ENCODE results near the gene HIBADH.

- TF ChIP-seq ZFX (IDR thresholded peaks at IDR 0.05; ENCODE audit: borderline replicate concordance) = no peak
- no peak for TF ChIP-seq CTCF (IDR thresholded peaks at IDR 0.05)
These were observed 7.5 kb downstream of the HIBADH start for GRCh38 chr7:27655184-27655583.
